IPS-11a (cell line): ENCODE measurements around the gene BBS9.

Experiments used
- H3K4me3 ChIP-seq: one replicate; pipeline ENCODE4 v1.5.1; 2013; ENCODE audit warnings: low read depth, low read length, control low read depth

The BBS9 gene

DNA sequence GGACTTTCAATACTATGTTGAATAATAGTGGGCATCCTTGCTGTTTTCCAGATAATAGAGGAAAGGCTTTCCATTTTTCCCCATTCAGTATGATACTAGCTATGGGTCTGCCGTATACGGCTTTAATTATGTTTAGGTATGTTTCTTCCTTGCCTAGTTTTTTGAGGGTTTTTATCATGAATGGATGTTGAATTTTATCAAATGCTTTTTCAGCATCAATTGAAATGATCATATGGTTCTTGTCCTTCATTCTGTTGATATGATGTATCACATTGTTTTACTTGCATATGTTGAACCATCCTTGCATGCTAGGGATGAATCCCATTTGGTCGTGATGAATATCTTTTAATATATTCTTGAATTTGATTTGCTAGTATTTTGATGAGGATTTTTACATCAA, 11.0 kb upstream of the BBS9 start:
- H3K4me3 ChIP-seq = no peak overlapping the region

DNA sequence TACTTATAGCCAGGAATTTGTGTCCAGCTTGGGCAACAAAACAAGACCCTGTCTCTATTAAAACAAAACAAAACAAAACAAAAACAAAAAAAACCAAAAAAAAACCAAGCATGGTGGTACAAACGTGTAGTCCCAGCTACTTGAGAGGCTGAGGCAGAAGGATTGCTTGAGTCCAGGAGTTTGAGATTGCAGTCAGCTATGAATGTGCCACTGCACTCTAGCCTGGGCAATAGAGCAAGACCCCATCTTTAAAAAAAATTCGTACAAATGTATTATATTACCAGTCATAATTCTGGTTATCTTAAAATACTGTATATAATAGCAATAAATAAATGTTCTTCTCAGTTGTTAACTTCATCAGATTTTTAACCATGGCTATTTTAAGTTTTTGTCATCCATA, 2.3 kb upstream of the BBS9 start:
- no peak overlapping the region for H3K4me3 ChIP-seq

- peak overlapping the region; percentile 83 for H3K4me3 ChIP-seq
Measured at GRCh38 chr7:33128631-33128989, 754 bp upstream of the BBS9 start.

GRCh38 chr7:33129806-33130153, 416 bp downstream of the BBS9 start:
- H3K4me3 ChIP-seq = peak overlapping the region; percentile 83

DNA sequence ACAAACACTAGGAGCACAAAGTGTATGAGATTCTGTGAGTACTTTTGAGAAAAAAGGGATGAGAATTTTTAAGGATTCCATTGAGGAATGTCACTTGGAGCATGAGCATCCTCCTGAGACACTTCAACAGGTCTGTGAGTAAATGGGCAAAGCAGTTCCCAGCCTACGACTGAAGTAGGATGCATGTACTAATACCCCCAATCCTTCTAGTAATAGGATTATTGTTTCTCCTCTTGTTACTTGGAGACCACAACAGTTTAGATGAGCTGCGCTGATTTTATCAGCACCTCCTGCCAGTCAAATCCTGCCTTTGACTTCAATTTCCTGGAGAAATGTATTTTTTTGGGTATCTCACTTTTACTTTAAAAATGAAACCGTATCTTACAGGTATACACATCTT, 820 bp downstream of the BBS9 start:
- peak overlapping the region; percentile 83 for H3K4me3 ChIP-seq

DNA sequence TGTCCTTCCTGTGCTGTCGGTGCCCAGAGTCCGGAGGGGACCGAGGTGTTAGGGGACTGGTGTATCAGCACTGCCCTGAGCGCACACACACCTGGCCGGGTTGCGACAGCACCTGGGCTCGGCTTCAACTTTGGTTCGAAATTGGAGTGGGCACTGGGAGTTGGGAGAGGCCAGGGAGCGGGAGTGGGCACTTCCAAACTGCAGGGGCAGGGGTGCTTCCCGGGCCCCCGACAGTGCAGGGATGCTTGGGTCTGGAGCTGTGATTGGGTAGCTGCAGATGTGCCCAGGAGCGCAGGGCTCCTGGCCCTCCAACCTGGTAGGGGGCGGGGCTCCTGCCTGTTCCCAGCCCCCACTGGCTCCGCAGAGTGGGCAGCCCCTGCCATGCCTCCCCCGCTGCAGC, 7.7 kb downstream of the BBS9 start:
- no peak overlapping the region for H3K4me3 ChIP-seq

- no peak overlapping the region for H3K4me3 ChIP-seq
Measured at GRCh38 chr7:33142585-33142984, 13.2 kb downstream of the BBS9 start.

- no peak overlapping the region for H3K4me3 ChIP-seq
Measured at GRCh38 chr7:33143996-33144718, 14.8 kb downstream of the BBS9 start.

- H3K4me3 ChIP-seq = no peak overlapping the region
Measured at GRCh38 chr7:33145156-33145555, 15.8 kb downstream of the BBS9 start.

DNA sequence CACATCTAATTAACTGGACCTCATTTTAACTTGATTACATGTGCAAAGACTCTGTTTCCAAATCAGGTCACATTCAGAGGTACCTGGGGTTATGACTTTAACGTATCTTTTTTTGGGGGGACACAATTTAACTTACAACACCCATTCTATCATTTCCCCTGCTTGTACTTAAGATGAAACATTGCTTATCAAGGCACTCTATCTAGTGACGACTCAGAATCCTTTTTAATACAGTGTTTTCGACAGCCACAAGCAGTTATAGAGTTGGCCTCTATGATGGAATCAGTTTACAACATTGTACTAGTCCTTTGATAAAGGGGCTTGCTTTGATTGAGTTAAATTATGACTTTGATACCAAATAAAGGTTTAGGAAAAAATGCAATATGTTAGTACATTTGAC, 22.7 kb downstream of the BBS9 start:
- no peak overlapping the region for H3K4me3 ChIP-seq

GRCh38 chr7:33155811-33156210, 26.4 kb downstream of the BBS9 start:
- H3K4me3 ChIP-seq = no peak overlapping the region

GRCh38 chr7:33156441-33156840, 27.1 kb downstream of the BBS9 start:
- H3K4me3 ChIP-seq = no peak overlapping the region

DNA sequence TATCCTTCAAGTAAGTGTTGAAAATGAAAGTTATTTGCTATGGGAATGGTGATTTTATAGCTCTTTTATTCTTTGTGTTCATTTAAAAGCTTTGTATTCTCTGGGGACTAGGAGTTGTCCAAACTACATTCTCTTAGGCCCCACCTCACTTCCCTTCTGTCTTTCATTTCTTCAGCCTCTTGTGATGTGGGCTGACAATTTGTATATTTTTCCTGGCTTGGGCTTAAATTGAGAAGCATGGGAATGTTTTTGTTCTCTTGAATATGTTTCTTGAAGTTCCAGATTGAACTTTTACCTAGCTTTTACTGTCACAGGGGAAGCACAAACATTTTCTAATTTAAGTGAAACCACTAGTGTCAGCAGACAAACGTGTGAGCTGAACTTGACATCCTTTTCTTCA, 27.9 kb downstream of the BBS9 start:
- H3K4me3 ChIP-seq = no peak overlapping the region

DNA sequence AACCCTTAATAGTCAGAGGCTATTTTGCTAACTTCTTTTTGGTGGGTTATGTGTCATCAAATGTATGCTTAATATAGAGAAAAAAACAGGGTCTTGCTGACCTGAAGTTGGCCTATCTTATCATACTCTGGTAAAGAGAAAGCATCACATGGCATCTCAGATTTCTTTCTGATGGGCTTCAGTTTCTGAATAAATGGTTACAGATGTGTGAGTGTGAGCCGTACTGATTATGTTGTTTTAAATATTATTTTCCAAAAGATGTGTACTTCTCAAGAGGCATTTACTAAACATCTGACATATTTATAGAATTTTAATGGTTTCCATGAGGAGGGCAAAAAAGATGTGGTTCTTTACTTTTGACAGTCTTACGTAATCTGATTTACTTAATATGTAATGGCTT, 28.4 kb downstream of the BBS9 start:
- H3K4me3 ChIP-seq = no peak overlapping the region

- no peak overlapping the region for H3K4me3 ChIP-seq
Measured at GRCh38 chr7:33177876-33178275, 48.5 kb downstream of the BBS9 start.

- H3K4me3 ChIP-seq = no peak overlapping the region
Measured at GRCh38 chr7:33179519-33179918, 50.2 kb downstream of the BBS9 start.

- H3K4me3 ChIP-seq = no peak overlapping the region
Measured at GRCh38 chr7:33183504-33183903, 54.1 kb downstream of the BBS9 start.

DNA sequence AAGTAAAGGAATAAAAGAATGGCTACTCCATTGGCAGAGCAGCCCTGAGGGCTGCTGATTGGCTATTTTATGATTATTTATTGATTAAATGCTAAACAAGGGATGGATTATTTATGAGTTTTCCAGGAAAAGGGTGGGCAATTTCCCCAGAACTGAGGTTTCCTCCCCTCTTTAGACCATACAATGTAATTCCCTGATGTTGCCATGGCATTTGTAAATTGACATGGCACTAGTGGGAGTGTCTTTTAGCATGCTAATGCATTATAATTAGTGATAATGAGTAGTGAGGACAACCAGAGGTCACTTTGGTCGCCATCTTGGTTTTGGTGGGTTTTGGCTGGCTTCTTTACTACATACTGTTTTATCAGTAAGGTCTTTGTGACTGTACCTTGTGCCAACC, 55.5 kb downstream of the BBS9 start:
- H3K4me3 ChIP-seq = no peak overlapping the region

GRCh38 chr7:33185786-33186185, 56.4 kb downstream of the BBS9 start:
- H3K4me3 ChIP-seq = no peak overlapping the region

- no peak overlapping the region for H3K4me3 ChIP-seq
Measured at GRCh38 chr7:33186192-33186591, 56.8 kb downstream of the BBS9 start.

DNA sequence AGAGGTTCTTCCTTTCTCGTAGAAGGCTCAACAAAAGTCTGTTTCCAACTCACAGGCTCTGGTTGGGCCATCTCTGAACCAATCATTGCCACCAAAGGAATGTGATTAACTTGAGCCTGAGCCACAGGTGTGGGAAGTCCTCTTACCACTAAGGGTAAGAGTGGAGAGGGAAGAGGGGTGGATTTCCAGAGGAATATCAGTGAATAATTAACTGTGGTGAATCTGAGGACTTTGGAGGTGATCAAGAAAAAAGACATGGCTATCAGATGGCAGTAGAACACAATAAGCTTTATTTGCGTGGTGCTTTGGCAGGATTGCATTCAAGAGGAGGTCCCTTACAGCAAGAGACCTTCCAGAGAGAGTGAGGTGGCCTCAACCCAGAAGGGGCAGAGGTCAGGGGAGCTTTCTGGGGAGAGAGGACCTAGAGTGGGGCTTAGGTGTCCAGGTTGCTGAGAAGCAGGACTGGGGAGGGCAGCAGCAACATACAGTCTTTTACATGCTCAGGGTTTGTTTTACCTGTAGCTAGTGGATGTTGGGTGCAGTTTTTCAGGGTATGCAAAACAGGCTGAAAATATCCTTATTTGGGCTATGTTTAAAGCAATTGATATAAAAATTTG, 61.4 kb downstream of the BBS9 start:
- no peak overlapping the region for H3K4me3 ChIP-seq

GRCh38 chr7:33191340-33191739, 62.0 kb downstream of the BBS9 start:
- H3K4me3 ChIP-seq = no peak overlapping the region

DNA sequence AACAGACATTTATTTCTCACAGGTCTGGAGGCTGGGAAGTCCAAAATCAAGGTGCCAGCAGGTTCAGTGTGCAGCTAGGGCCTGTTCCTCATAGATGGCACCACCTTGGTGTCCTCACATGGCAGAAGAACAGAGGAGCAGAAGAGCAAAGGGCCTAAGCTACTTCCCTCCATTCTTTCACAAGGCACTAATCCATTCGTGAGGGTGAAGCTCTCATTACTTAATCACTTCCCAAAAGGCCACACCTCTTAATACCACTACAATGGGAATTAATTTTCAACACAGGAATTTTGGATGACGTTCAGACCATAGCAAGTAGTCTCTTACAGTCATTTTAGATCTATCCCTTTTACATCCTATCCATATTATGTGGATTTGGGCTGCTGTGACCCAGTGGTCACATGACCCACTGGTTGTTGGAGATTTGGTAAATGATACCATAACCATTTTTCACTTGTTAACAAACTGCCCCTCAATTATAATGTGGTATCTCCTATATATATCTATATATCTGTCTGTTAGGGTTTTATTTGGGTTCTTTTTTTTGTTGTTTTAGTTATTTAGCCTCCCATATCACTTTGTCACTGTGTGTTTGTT, 63.4 kb downstream of the BBS9 start:
- no peak overlapping the region for H3K4me3 ChIP-seq
